ENCODE results near the gene MMD2.

DNA sequence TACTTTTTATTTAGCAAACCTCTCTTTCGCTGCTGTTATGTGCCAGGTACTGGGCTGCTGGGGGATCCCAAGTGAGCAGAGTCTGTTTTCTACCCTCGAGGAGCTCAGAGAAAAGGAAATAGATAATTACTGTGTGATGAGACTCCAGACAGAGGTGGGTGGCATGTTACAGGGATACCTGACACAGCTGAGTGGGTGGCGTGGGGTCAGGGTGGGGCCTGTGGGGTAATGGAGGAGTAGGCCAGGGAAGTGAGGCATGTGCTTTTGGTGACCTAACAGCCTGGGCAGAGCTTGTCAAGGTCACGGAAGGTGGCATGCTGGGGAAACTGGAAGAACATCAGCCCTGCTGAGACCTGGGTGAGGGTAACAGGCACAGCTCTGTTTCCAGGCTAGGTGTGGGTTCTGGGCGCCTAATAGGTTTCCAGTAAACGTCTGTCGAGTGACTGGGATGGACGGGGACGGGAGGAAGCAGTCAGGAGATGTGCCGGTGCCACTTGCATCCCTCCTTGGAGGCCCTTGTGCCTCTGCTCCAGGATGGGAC lies 36.5 kb upstream of the MMD2 start:
- TF ChIP-seq, protein P1, sequence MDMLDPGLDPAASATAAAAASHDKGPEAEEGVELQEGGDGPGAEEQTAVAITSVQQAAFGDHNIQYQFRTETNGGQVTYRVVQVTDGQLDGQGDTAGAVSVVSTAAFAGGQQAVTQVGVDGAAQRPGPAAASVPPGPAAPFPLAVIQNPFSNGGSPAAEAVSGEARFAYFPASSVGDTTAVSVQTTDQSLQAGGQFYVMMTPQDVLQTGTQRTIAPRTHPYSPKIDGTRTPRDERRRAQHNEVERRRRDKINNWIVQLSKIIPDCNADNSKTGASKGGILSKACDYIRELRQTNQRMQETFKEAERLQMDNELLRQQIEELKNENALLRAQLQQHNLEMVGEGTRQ (IDR thresholded peaks at IDR 0.05; ENCODE audit: low read length), result no peak
- TF ChIP-seq SP2 (IDR thresholded peaks at IDR 0.05; ENCODE audit: low read length), result no peak
- TF ChIP-seq POLR2AphosphoS5 (IDR thresholded peaks at IDR 0.05; ENCODE audit: low read depth, low read length), result no peak
- TF ChIP-seq BRCA1 (IDR thresholded peaks at IDR 0.05; ENCODE audit: low read depth, low read length), result no peak
- TF ChIP-seq JUN (IDR thresholded peaks at IDR 0.05; ENCODE audit: low read depth, low read length), result no peak
- TF ChIP-seq TCF12 (IDR thresholded peaks at IDR 0.05; ENCODE audit: low read depth, low read length), result no peak
- no peak for TF ChIP-seq RAD21 (IDR thresholded peaks at IDR 0.05 in 1 of 2, conservative IDR thresholded peaks at IDR 0.05 in 1 of 2; ENCODE audit: low read depth in 2 of 2, low read length in 2 of 2)

All from H1 (cell line).